Kidney (tissue), 14 donors: Measurements from ENCODE around the gene TRIM62. TPM values are rescaled to one million over a fixed set of nuclear protein-coding genes. Genes with fewer than 3 reads are reported as not detected.
"Not testable (repeated sequence)": the region's sequence is repeated elsewhere in the genome, so short reads cannot be mapped to it uniquely, and the experiment has no call there.

Source experiments
- DNase-seq, 5 donors: peaks; one replicate each; pipeline ENCODE4 v3.0.0-alpha.2; 2013 to 2020
- FAIRE-seq: peaks from 2 replicates; lab custom pipeline; 2012; peaks lifted over from hg19 to GRCh38; lab: Jason Lieb, UNC
- H3K27ac ChIP-seq, 2 donors: one replicate each; pipeline ENCODE4 v1.7.0; 2013; ENCODE audit warnings: low read depth in 2 of 2, low read length in 2 of 2, inconsistent platforms in 1 of 2
- H3K27me3 ChIP-seq: one replicate; pipeline ENCODE4 v1.7.1; 2013; ENCODE audit warnings: low read length, inconsistent platforms; ENCODE audit not compliant: control insufficient read depth, insufficient read depth
- H3K36me3 ChIP-seq, 3 donors: one replicate each; pipeline versions ENCODE4 v1.7.0 to v1.7.1; 2013; ENCODE audit warnings: low read length in 3 of 3, control low read depth in 1 of 3, inconsistent platforms in 1 of 3; ENCODE audit not compliant: insufficient read depth in 3 of 3, control insufficient read depth in 2 of 3
- H3K4me1 ChIP-seq, 3 donors: one replicate each; pipeline versions ENCODE4 v1.7.0 to v1.7.1; 2013; ENCODE audit warnings: low read length in 3 of 3, inconsistent platforms in 1 of 3, low read depth in 1 of 3; ENCODE audit not compliant: control insufficient read depth in 2 of 3, insufficient read depth in 2 of 3
- H3K4me3 ChIP-seq, 3 donors: one replicate each; pipeline versions ENCODE4 v1.7.0 to v1.8.1; 2013; ENCODE audit warnings: low read length in 3 of 3, control low read depth in 1 of 3, inconsistent platforms in 1 of 3
- H3K9ac ChIP-seq, 3 donors: one replicate each; pipeline versions ENCODE4 v1.7.0 to v1.7.1; 2013; ENCODE audit warnings: low read length in 3 of 3, control low read depth in 1 of 3, inconsistent platforms in 1 of 3
- H3K9me3 ChIP-seq, 3 donors: one replicate each; pipeline versions ENCODE4 v1.7.0 to v1.7.1; 2013; ENCODE audit warnings: low read length in 3 of 3, control low read depth in 1 of 3, inconsistent platforms in 1 of 3; ENCODE audit not compliant: control insufficient read depth in 2 of 3, insufficient read depth in 1 of 3
- intact Hi-C: fragments of 100-400 bp; cut with DNase I; formaldehyde crosslinking; loops from one replicate; pipeline ENCODE4 v1.11.1; 2022
- polyA plus RNA-seq: library from polyadenylated mRNA; stranded (reverse); fragments of 350-450 nt; fragmentation: Illumina TruSeq; extraction: RNeasy Lipid Tissue Mini Kit (QIAGEN cat#74804); gene quantifications from one replicate; pipeline ENCODE4 v1.2.3, GENCODE V29; 2014; ENCODE audit warnings: low read depth, low replicate concordance; ENCODE audit not compliant: insufficient read depth
- total RNA-seq: library from RNA; stranded (reverse); fragmentation: NEBNext Ultra II Directional; extraction: Animal tissue kit (Norgen Biotek cat#: 25700); gene quantifications from one replicate; pipeline ENCODE4 v1.2.1, GENCODE V29; 2021
- TF ChIP-seq, protein P1 (sequence below): IDR thresholded peaks from 3 replicates; pipeline ENCODE4 v1.5.1; 2012; ENCODE audit warnings: mild to moderate bottlenecking, moderate library complexity, borderline replicate concordance; ENCODE audit not compliant: insufficient read depth; ENCODE audit errors: extremely low read depth
- donor health status: control.
- donor health status: control.
- donor health status: control.
- donor health status: control.
- donor health status: control.
- donor health status: DM: yes; HTN: yes; CAD: no.
- donor health status: Normal renal cell carcinoma (clear cell type).

TRIM62 gene
- total and polyA plus RNA-seq, 2 donors from 2014 or later, result 3.2 to 6.2 TPM

- Histone ChIP-seq H3K27me3 (no peaks in the 10 kb centered on the region), H3K4me3 (peak overlapping the region; percentile 96 to 100 (median 100)), H3K36me3 (no peaks in the 10 kb centered on the region), H3K27ac (peak overlapping the region; percentile 83 to 94), H3K4me1 (peaks cover 0 to 14% (median 5%) of the 10 kb centered on the region in 3 donors), H3K9ac (peak overlapping the region; percentile 85 to 100 (median 95)), H3K9me3 (no peaks in the 10 kb centered on the region)
- TF ChIP-seq, protein P1, sequence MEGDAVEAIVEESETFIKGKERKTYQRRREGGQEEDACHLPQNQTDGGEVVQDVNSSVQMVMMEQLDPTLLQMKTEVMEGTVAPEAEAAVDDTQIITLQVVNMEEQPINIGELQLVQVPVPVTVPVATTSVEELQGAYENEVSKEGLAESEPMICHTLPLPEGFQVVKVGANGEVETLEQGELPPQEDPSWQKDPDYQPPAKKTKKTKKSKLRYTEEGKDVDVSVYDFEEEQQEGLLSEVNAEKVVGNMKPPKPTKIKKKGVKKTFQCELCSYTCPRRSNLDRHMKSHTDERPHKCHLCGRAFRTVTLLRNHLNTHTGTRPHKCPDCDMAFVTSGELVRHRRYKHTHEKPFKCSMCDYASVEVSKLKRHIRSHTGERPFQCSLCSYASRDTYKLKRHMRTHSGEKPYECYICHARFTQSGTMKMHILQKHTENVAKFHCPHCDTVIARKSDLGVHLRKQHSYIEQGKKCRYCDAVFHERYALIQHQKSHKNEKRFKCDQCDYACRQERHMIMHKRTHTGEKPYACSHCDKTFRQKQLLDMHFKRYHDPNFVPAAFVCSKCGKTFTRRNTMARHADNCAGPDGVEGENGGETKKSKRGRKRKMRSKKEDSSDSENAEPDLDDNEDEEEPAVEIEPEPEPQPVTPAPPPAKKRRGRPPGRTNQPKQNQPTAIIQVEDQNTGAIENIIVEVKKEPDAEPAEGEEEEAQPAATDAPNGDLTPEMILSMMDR, result peak; percentile 88
- intact Hi-C loops, result loop anchor here (10.0 kb wide), 1 partner anchor 158 kb away; no protein-coding TSS in a partner anchor
- DNase-seq (peak; percentile 98 to 100 (median 99)), FAIRE-seq (peak; percentile 98)
Observed at GRCh38 chr1:33127001-33127823, 54.6 kb downstream of the TRIM62 start.

- Histone ChIP-seq H3K27me3 (no peaks in the 10 kb centered on the region), H3K27ac (peak overlapping the region; percentile 83 to 84), H3K36me3 (no peaks in the 10 kb centered on the region), H3K9me3 (no peaks in the 10 kb centered on the region), H3K9ac (peak overlapping the region; percentile 55 to 100 (median 95)), H3K4me3 (peak overlapping the region; percentile 92 to 100 (median 100)), H3K4me1 (peaks cover 0 to 14% (median 5%) of the 10 kb centered on the region in 3 donors)
- no peak for DNase-seq
- TF ChIP-seq, protein P1, result no peak
- intact Hi-C loops, result loop anchor here (10.0 kb wide), 1 partner anchor 158 kb away; no protein-coding TSS in a partner anchor
- FAIRE-seq, result no peak
Observed at GRCh38 chr1:33126411-33127000, 55.3 kb downstream of the TRIM62 start.

- not testable (repeated sequence) for H3K4me3 ChIP-seq, H3K27me3 ChIP-seq, FAIRE-seq, H3K9ac ChIP-seq, H3K36me3 ChIP-seq, DNase-seq, H3K9me3 ChIP-seq, H3K27ac ChIP-seq
- H3K4me1 ChIP-seq, result peaks cover 0 to 11% (median 5%) of the 10 kb centered on the region in 3 donors
- intact Hi-C loops, result loop anchor here (10.0 kb wide), 1 partner anchor 160 kb away; no protein-coding TSS in a partner anchor
Observed at GRCh38 chr1:33124647-33125046, 57.2 kb downstream of the TRIM62 start.

- Histone ChIP-seq H3K9me3 (no peaks in the 10 kb centered on the region), H3K27me3 (no peaks in the 10 kb centered on the region), H3K4me1 (peaks cover 0 to 8% (median 5%) of the 10 kb centered on the region in 3 donors), H3K36me3 (no peaks in the 10 kb centered on the region), H3K27ac (no peak overlapping the region), H3K4me3 (no peak overlapping the region), H3K9ac (no peak overlapping the region)
- FAIRE-seq, result no peak
- TF ChIP-seq, protein P1, result no peak
- no peak for DNase-seq
- intact Hi-C loops, result loop anchor here (10.0 kb wide), 1 partner anchor 162 kb away; no protein-coding TSS in a partner anchor
Observed at GRCh38 chr1:33123266-33123665, 58.6 kb downstream of the TRIM62 start.
